ENCODE measurements around the gene PIP5K1B.

GRCh38 chr9:69012696-69013381 lies 307.8 kb downstream of the PIP5K1B start:
- TF ChIP-seq, protein P1, sequence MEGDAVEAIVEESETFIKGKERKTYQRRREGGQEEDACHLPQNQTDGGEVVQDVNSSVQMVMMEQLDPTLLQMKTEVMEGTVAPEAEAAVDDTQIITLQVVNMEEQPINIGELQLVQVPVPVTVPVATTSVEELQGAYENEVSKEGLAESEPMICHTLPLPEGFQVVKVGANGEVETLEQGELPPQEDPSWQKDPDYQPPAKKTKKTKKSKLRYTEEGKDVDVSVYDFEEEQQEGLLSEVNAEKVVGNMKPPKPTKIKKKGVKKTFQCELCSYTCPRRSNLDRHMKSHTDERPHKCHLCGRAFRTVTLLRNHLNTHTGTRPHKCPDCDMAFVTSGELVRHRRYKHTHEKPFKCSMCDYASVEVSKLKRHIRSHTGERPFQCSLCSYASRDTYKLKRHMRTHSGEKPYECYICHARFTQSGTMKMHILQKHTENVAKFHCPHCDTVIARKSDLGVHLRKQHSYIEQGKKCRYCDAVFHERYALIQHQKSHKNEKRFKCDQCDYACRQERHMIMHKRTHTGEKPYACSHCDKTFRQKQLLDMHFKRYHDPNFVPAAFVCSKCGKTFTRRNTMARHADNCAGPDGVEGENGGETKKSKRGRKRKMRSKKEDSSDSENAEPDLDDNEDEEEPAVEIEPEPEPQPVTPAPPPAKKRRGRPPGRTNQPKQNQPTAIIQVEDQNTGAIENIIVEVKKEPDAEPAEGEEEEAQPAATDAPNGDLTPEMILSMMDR (conservative IDR thresholded peaks at IDR 0.05) = no peak
- TF ChIP-seq ZFX (IDR thresholded peaks at IDR 0.05) = no peak

Measured in C4-2B (cell line).